Esophagus muscularis mucosa (tissue), 4 donors: Measurements from ENCODE around the gene WDR49. TPM values are rescaled to one million over a fixed set of nuclear protein-coding genes. Genes with fewer than 3 reads are reported as not detected.
"Not testable (repeated sequence)": the region's sequence is repeated elsewhere in the genome, so short reads cannot be mapped to it uniquely, and the experiment has no call there.

Source experiments
- DNase-seq: peaks from one replicate; pipeline ENCODE4 v3.0.0-alpha.2; 2017; ENCODE audit errors: extremely low spot score
- H3K27ac ChIP-seq, 4 donors: fragments of 200-600 bp; sonication (generic); replicated peaks in 1 of 4; 1 replicate in 3 of 4; 2 replicates in 1 of 4; pipeline ENCODE4 v1.5.1; 2016 to 2019; ENCODE audit warnings: mild to moderate bottlenecking in 1 of 4
- H3K27me3 ChIP-seq, 4 donors: fragments of 200-600 bp; sonication (generic); one replicate each; pipeline versions ENCODE4 v1.5.1 to v1.6.0; 2016 to 2019
- H3K36me3 ChIP-seq, 4 donors: fragments of 200-600 bp; sonication (generic); one replicate each; pipeline ENCODE4 v1.5.1; 2016 to 2019
- H3K4me1 ChIP-seq, 4 donors: fragments of 200-600 bp; sonication (generic); one replicate each; pipeline ENCODE4 v1.5.1; 2016 to 2019
- H3K4me3 ChIP-seq, 4 donors: fragments of 200-600 bp; sonication (generic); 1 replicate in 2 of 4; 2 replicates in 2 of 4; pipeline ENCODE4 v1.5.1; 2016 to 2019; ENCODE audit warnings: mild to moderate bottlenecking in 4 of 4, moderate library complexity in 1 of 4
- H3K9me3 ChIP-seq, 4 donors: fragments of 200-600 bp; sonication (generic); 1 replicate in 3 of 4; 2 replicates in 1 of 4; pipeline ENCODE4 v1.5.1; 2016 to 2019
- EP300 ChIP-seq: sonication (generic); formaldehyde crosslinking; IDR thresholded peaks from one replicate; pipeline ENCODE4 v1.6.1; 2017; ENCODE audit warnings: antibody characterized with exemption
- POLR2A ChIP-seq: fragments of 450-650 bp; IDR thresholded peaks from one replicate; pipeline ENCODE4 v1.6.1; 2017; ENCODE audit warnings: antibody characterized with exemption, moderate library complexity, mild to moderate bottlenecking, low read depth
- POLR2AphosphoS5 ChIP-seq, 2 donors: sonication (generic); formaldehyde crosslinking; IDR thresholded peaks; one replicate each; pipeline ENCODE4 v1.6.1; 2017; ENCODE audit warnings: antibody characterized with exemption in 2 of 2
- WGBS: methylation state at CpG from one replicate; pipeline ENCODE4 v1.1.5; 2018; 5-methylcytosine and 5-hydroxymethylcytosine counted together
- intact Hi-C: fragments of 100-400 bp; cut with DNase I; formaldehyde crosslinking; loops from one replicate; pipeline ENCODE4 v1.15.1; 2023
- total RNA-seq, 4 donors: library from RNA; depleted of rRNA; stranded (reverse); fragments of >200 nt; gene quantifications; one replicate each; pipeline versions ENCODE4 v1.1.0 to v1.2.1, GENCODE V29; 2016
- TF ChIP-seq, protein P1 (sequence below), 3 experiments: fragments of 200-600 bp in 2 of 3; fragments of 450-650 bp in 1 of 3; sonication (generic) in 2 of 3; IDR thresholded peaks; one replicate each; pipeline ENCODE4 v1.5.1; 2017 to 2019; ENCODE audit warnings: antibody characterized with exemption in 3 of 3, mild to moderate bottlenecking in 2 of 3, moderate library complexity in 1 of 3

The WDR49 gene
- total RNA-seq, 4 donors from 2014 or later = 2.9 to 9.9 (median 7.2) TPM

DNA sequence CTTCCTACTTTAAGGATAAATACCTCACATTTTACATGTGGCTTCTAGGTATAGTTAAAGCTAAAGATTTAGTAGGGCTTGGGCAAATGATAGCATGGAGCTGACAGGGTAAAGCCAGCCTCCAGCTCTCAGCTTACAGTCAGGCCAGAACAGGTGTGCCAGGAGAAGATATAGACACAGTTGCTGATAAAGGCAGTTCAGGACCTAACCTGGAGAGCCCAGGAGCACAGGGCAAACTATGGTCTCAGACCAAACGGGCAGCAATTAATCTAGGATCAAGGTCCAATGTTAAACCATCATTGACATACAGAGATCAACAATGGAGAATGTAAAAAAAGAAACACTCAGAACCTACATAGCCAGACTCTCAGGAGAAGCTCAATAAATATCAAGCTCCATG lies 4.0 kb downstream of the WDR49 start:
- TF ChIP-seq POLR2AphosphoS5 (IDR thresholded peaks at IDR 0.05) (no peak), POLR2A (no peak), EP300 (no peak)
- TF ChIP-seq, protein P1, sequence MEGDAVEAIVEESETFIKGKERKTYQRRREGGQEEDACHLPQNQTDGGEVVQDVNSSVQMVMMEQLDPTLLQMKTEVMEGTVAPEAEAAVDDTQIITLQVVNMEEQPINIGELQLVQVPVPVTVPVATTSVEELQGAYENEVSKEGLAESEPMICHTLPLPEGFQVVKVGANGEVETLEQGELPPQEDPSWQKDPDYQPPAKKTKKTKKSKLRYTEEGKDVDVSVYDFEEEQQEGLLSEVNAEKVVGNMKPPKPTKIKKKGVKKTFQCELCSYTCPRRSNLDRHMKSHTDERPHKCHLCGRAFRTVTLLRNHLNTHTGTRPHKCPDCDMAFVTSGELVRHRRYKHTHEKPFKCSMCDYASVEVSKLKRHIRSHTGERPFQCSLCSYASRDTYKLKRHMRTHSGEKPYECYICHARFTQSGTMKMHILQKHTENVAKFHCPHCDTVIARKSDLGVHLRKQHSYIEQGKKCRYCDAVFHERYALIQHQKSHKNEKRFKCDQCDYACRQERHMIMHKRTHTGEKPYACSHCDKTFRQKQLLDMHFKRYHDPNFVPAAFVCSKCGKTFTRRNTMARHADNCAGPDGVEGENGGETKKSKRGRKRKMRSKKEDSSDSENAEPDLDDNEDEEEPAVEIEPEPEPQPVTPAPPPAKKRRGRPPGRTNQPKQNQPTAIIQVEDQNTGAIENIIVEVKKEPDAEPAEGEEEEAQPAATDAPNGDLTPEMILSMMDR (IDR thresholded peaks at IDR 0.05) = no peak
- H3K36me3 ChIP-seq = no peaks in the 10 kb centered on the region
- H3K4me3 ChIP-seq = no peak overlapping the region
- DNase-seq = no peak
- WGBS = 86% methylated on average over 1 of the region's 1 CpG
- H3K27ac ChIP-seq = no peak overlapping the region
- intact Hi-C loops = no loop called here
- no peaks in the 10 kb centered on the region for H3K9me3 ChIP-seq
- no peaks in the 10 kb centered on the region for H3K27me3 ChIP-seq
- peaks cover 4 to 39% (median 14%) of the 10 kb centered on the region in 4 donors for H3K4me1 ChIP-seq

DNA sequence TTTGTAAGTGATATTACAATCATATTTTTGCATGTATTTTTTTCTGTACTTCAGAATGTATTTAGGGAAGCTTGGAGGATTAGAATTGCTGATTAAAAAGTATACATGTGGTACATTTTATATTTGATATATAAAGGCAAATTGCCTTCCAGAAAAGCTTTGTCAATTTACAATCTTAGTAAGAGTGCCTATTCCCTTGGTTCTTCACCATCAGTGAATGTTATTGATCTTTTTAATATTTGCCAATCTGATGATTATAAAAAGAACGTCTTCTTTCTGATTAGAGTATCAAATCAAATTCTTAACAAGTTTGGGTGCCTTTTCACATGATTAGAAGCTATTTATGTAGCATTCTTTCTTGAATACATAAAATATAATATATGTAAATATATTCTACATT lies 9.1 kb downstream of the WDR49 start:
- Histone ChIP-seq H3K36me3 (no peaks in the 10 kb centered on the region), H3K27me3 (no peaks in the 10 kb centered on the region), H3K4me1 (peaks cover 0 to 13% (median 0%) of the 10 kb centered on the region in 4 donors), H3K9me3 (no peaks in the 10 kb centered on the region), H3K27ac (no peak overlapping the region), H3K4me3 (no peak overlapping the region)
- WGBS = 89% methylated on average over 1 of the region's 1 CpG
- intact Hi-C loops = no loop called here
- no peak for DNase-seq
- TF ChIP-seq, protein P1 (IDR thresholded peaks at IDR 0.05) = no peak
- TF ChIP-seq POLR2A (no peak), EP300 (no peak), POLR2AphosphoS5 (IDR thresholded peaks at IDR 0.05) (no peak)

DNA sequence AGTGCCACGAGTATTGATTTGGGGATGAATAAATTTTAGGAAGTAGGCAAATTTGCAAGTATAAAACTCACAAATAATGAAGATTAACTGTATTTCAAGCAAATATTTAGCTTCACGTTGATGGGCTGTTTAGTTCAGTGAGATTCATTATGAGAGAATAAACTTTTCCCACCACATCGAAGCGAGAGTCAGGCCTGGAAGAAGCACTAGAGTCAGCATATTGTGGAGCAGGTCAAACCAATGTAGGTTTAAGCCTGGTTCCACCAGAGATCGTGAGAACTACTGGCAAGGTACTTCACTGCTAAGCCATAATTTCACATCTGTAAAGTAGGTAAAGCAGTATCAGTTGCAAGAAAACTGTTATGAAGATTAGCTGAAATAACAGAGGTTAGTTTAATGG lies 22.3 kb downstream of the WDR49 start:
- Histone ChIP-seq H3K27me3 (no peaks in the 10 kb centered on the region), H3K4me3 (no peak overlapping the region), H3K4me1 (no peaks in the 10 kb centered on the region), H3K27ac (no peak overlapping the region), H3K36me3 (no peaks in the 10 kb centered on the region), H3K9me3 (no peaks in the 10 kb centered on the region)
- TF ChIP-seq EP300 = no peak
- TF ChIP-seq, protein P1 (IDR thresholded peaks at IDR 0.05) = no peak
- no peak for TF ChIP-seq POLR2A
- TF ChIP-seq POLR2AphosphoS5 (IDR thresholded peaks at IDR 0.05) = no peak
- 54% methylated on average over 5 of the region's 5 CpGs for WGBS
- intact Hi-C loops = no loop called here
- DNase-seq = no peak

DNA sequence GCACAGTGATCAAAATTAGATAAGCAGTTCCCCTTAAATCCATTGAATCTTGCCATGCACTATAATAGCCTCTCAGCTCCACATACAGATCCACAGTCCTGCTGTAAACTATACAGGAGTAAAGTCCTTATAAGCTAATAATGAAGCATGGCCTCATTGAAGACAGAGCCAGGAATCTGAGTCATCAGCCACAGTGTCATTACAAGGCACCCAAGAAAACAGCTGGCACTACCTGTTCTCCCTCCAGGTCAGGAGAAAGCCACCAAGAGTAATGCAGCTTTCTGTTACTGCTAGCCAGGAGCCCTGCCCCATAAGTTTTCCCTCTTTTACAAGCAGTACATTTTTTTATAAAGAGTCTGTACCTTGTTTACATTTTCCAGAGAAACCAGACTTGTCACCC lies 27.3 kb downstream of the WDR49 start:
- Histone ChIP-seq H3K36me3 (no peaks in the 10 kb centered on the region), H3K4me3 (no peak overlapping the region), H3K4me1 (no peaks in the 10 kb centered on the region), H3K27ac (no peak overlapping the region), H3K9me3 (no peaks in the 10 kb centered on the region), H3K27me3 (no peaks in the 10 kb centered on the region)
- TF ChIP-seq POLR2A (no peak), EP300 (no peak), POLR2AphosphoS5 (IDR thresholded peaks at IDR 0.05) (no peak)
- TF ChIP-seq, protein P1 (IDR thresholded peaks at IDR 0.05) = no peak
- intact Hi-C loops = no loop called here
- DNase-seq = no peak

DNA sequence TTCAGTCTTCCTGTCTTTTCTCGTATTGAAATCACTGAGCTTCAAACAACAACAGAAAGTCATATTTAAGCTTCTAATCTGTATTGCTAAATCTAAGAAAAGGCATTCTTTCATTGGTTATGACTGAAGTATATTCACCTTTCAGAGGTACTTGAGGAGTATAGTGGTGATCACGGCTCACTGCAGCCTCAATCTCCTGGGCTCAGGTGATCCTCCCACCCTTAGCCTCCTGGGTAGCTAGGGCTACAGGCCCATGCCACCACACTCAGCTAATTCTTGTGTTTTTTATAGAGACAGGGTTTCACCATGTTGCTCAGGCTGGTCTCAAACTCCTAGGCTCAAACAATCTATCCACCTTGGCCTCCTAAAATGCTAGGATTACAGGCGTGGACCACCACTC lies 38.7 kb downstream of the WDR49 start:
- H3K27ac ChIP-seq = no peak overlapping the region
- no peak for DNase-seq
- H3K36me3 ChIP-seq = no peaks in the 10 kb centered on the region
- H3K4me3 ChIP-seq = no peak overlapping the region
- TF ChIP-seq, protein P1 (IDR thresholded peaks at IDR 0.05) = no peak
- TF ChIP-seq POLR2A = no peak
- no peak for TF ChIP-seq EP300
- no peak for TF ChIP-seq POLR2AphosphoS5 (IDR thresholded peaks at IDR 0.05)
- no peaks in the 10 kb centered on the region for H3K9me3 ChIP-seq
- 91% methylated on average over 3 of the region's 3 CpGs for WGBS
- no peaks in the 10 kb centered on the region for H3K4me1 ChIP-seq
- H3K27me3 ChIP-seq = no peaks in the 10 kb centered on the region
- intact Hi-C loops = no loop called here

DNA sequence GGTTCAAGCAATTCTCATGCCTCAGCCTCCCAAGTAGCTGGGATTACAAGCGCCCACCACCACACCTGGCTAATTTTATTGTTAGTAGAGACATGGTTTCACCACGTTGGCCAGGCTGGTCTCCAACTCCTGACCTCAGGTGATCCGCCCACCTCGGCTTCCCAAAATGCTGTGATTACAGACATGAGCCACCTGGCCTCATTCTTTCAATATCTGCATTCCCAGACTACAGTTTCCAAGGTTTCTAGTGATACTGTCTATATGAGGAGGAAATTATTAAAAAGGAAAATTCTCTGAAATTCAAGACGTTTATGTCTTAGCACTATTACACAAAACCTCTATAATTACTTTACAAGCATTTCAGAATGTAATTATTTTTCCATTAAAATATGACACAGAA lies 39.5 kb downstream of the WDR49 start:
- H3K9me3 ChIP-seq, H3K27me3 ChIP-seq, H3K36me3 ChIP-seq, DNase-seq, H3K4me1 ChIP-seq, H3K27ac ChIP-seq, H3K4me3 ChIP-seq, intact Hi-C loops: not testable (repeated sequence)
- WGBS = 63% methylated on average over 5 of the region's 5 CpGs
